Adrenal gland (tissue), 12 donors: ENCODE results near the gene TTC33. TPM values are rescaled to one million over a fixed set of nuclear protein-coding genes. Genes with fewer than 3 reads are reported as not detected.

ENCODE experiments used
- DNase-seq, 7 donors: peaks; one replicate each; pipeline ENCODE4 v3.0.0-alpha.2; 2019 to 2020
- H3K27ac ChIP-seq, 5 donors: fragments of 200-600 bp; sonication (generic) in 4 of 5; 1 replicate in 3 of 5; 2 replicates in 2 of 5; pipeline versions ENCODE4 v1.5.1 to v1.8.0; 2016 to 2020; ENCODE audit warnings: mild to moderate bottlenecking in 1 of 5
- H3K27me3 ChIP-seq: fragments of 200-600 bp; 2 replicates; pipeline ENCODE4 v1.8.0; 2021
- H3K36me3 ChIP-seq, 2 donors: fragments of 200-600 bp; replicated peaks in 1 of 2; 1 replicate in 1 of 2; 2 replicates in 1 of 2; pipeline versions ENCODE4 v1.5.1 to v1.8.0; 2018 to 2022
- H3K4me1 ChIP-seq, 2 donors: fragments of 200-600 bp; replicated peaks in 1 of 2; 1 replicate in 1 of 2; 2 replicates in 1 of 2; pipeline versions ENCODE4 v1.5.1 to v1.8.0; 2018 to 2021
- H3K4me3 ChIP-seq, 4 donors: fragments of 200-600 bp; sonication (generic) in 3 of 4; one replicate each; pipeline ENCODE4 v1.5.1; 2016 to 2018
- H3K9me3 ChIP-seq, 3 donors: fragments of 200-600 bp; sonication (generic) in 1 of 3; replicated peaks in 1 of 3; 1 replicate in 2 of 3; 2 replicates in 1 of 3; pipeline versions ENCODE4 v1.5.1 to v1.8.0; 2016 to 2021
- CTCF ChIP-seq, 6 experiments: fragments of 450-650 bp in 4 of 6; fragments of 200-600 bp in 2 of 6; sonication (generic) in 1 of 6; IDR thresholded peaks; 1 replicate in 5 of 6; 2 replicates in 1 of 6; pipeline versions ENCODE4 v1.5.1 to v1.8.0; 2016 to 2021; ENCODE audit warnings: antibody characterized with exemption in 6 of 6, mild to moderate bottlenecking in 2 of 6, moderate library complexity in 1 of 6
- POLR2A ChIP-seq, 2 donors: fragments of 450-650 bp; IDR thresholded peaks; one replicate each; pipeline ENCODE4 v1.6.1; 2017; ENCODE audit warnings: antibody characterized with exemption in 2 of 2, mild to moderate bottlenecking in 2 of 2, moderate library complexity in 1 of 2
- WGBS, 4 donors: extraction: QIAGEN DNeasy Blood & Tissue Kit in 2 of 4; methylation state at CpG; one replicate each; pipeline versions ENCODE4 v1.1.5 to v1.1.7; 2013 to 2017; 5-methylcytosine and 5-hydroxymethylcytosine counted together
- intact Hi-C, 2 donors: fragments of 100-400 bp; cut with DNase I; formaldehyde crosslinking; loops; one replicate each; pipeline versions ENCODE4 v1.14.1 to v1.15.0; 2022 to 2023
- polyA plus RNA-seq, 3 donors: library from polyadenylated mRNA; stranded (reverse); fragments of 200-250 nt in 2 of 3; fragments of 350-450 nt in 1 of 3; fragmentation: Illumina TruSeq in 1 of 3; extraction: RNeasy Lipid Tissue Mini Kit (QIAGEN cat#74804) in 1 of 3; gene quantifications; one replicate each; pipeline ENCODE4 v1.2.3, GENCODE V29; 2013 to 2014
- total RNA-seq, 9 donors: library from RNA; depleted of rRNA in 4 of 9; stranded (reverse); fragments of >200 nt in 4 of 9; fragments of 120-200 nt in 1 of 9; fragmentation: NEBNext Ultra II Directional in 1 of 9; extraction: Animal tissue kit (Norgen Biotek cat#: 25700) in 1 of 9; gene quantifications; one replicate each; pipeline versions ENCODE4 v1.1.0 to v1.2.4, GENCODE V29; 2013 to 2023
- donor health status: healthy with polysubstance abuse.
- donor health status: Bipolar disorder and iron deficiency.
- donor health status: DM: yes; HTN: yes; CAD: no.
- donor health status: DM: no; HTN: no; CAD: no.
- donor health status: DM: no; HTN: no; CAD: no.
- donor health status: DM: yes; HTN: yes; CAD: no.

The TTC33 gene
- total and polyA plus RNA-seq, 12 donors = 5.8 to 33.5 (median 15.3) TPM

- intact Hi-C loops = loop anchor here (5.0 to 10.0 kb wide), 4 partner anchors 739 to 1101 kb away; no protein-coding TSS in a partner anchor
- DNase-seq = no peak
- 66 to 89% (median 76%) methylated on average over 1 of the region's 1 CpG for WGBS, 4 donors
- no peaks in the 10 kb centered on the region for H3K27me3 ChIP-seq
- no peaks in the 10 kb centered on the region for H3K36me3 ChIP-seq
- H3K4me3 ChIP-seq = peak overlapping the region in 1 of 4 donors; percentile 20
- no peaks in the 10 kb centered on the region for H3K9me3 ChIP-seq
- H3K27ac ChIP-seq = peak overlapping the region in 1 of 5 donors; percentile 9
- TF ChIP-seq POLR2A (IDR thresholded peaks at IDR 0.05) = no peak
- peaks cover 0 to 18% of the 10 kb centered on the region in 2 donors for H3K4me1 ChIP-seq
Observed at GRCh38 chr5:40685976-40686486, 69.7 kb downstream of the TTC33 start.

- peaks cover 0 to 21% of the 10 kb centered on the region in 2 donors for H3K4me1 ChIP-seq
- no peak for TF ChIP-seq POLR2A (IDR thresholded peaks at IDR 0.05)
- TF ChIP-seq CTCF (IDR thresholded peaks at IDR 0.05) = no peak
- H3K27ac ChIP-seq = peak overlapping the region in 1 of 5 donors; percentile 19
- intact Hi-C loops = loop anchor here (5.0 to 10.0 kb wide), 4 partner anchors 738 to 1100 kb away; no protein-coding TSS in a partner anchor
- H3K4me3 ChIP-seq = peak overlapping the region in 2 of 4 donors; percentile 7 to 76
- H3K9me3 ChIP-seq = no peaks in the 10 kb centered on the region
- H3K27me3 ChIP-seq = no peaks in the 10 kb centered on the region
- H3K36me3 ChIP-seq = no peaks in the 10 kb centered on the region
- no peak for DNase-seq
Observed at GRCh38 chr5:40685193-40685592, 70.6 kb downstream of the TTC33 start.

- Histone ChIP-seq H3K4me3 (peak overlapping the region in 1 of 4 donors; percentile 76), H3K27me3 (no peaks in the 10 kb centered on the region), H3K36me3 (no peaks in the 10 kb centered on the region), H3K27ac (peak overlapping the region in 1 of 5 donors; percentile 87), H3K9me3 (no peaks in the 10 kb centered on the region), H3K4me1 (peaks cover 0 to 11% of the 10 kb centered on the region in 2 donors)
- WGBS, 4 donors = 26 to 46% (median 31%) methylated on average over 1 of the region's 1 CpG
- TF ChIP-seq CTCF (IDR thresholded peaks at IDR 0.05) (no peak), POLR2A (IDR thresholded peaks at IDR 0.05) (no peak)
- intact Hi-C loops = loop anchor here (10.0 kb wide), 2 partner anchors 739 to 1099 kb away; no protein-coding TSS in a partner anchor
- no peak for DNase-seq
Observed at GRCh38 chr5:40683305-40683704, 72.5 kb downstream of the TTC33 start.

DNA sequence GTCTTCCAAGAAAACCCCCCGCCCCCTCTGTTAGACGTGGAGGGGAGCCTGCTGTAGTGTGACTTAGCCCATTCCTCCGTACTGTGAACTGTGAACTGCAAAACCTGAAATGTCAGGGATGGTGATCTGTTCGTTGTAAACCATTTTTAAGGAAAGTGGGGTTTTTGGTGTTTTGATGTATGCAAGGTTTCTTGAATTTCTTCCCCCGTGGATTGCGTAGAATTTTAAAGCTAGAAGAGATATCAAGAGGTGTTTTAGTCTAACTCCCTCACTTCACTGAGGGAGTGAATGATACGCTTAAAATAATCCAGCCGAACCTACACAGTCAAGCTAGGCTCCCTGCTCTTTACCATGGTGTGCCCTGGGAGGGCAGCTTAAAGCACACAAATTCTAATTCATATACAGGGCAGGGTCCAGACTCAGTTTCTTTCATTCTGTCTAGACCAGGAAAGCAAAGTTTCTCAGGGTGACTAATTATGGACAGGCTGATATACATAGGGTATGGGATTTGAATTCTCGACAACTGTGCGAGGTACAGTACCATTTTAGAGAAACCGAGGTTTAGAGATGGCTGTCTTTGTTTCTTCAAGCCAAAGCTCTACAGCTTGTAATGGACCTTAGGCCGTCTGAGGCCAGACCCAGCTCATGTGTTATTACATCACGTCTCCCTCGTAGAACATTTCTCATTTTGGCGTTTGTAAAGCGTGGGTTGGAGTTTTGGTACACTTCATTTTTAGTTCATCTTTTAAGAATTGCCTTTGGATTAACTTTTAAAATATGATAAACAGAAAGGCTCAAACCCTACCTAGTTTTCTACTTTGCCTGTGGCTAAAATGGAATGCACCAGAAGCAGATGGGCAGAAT lies 73.4 kb downstream of the TTC33 start:
- Histone ChIP-seq H3K27ac (peak overlapping the region in 3 of 5 donors; percentile 44 to 90 (median 87)), H3K4me1 (peaks cover 0 to 7% of the 10 kb centered on the region in 2 donors), H3K9me3 (no peaks in the 10 kb centered on the region), H3K36me3 (no peaks in the 10 kb centered on the region), H3K27me3 (no peaks in the 10 kb centered on the region), H3K4me3 (peak overlapping the region in 2 of 4 donors; percentile 27 to 76)
- TF ChIP-seq POLR2A (IDR thresholded peaks at IDR 0.05) (no peak), CTCF (IDR thresholded peaks at IDR 0.05) (no peak)
- intact Hi-C loops = loop anchor here (10.0 kb wide), 2 partner anchors 738 to 1098 kb away; no protein-coding TSS in a partner anchor
- 49 to 62% (median 57%) methylated on average over 16 of the region's 16 CpGs for WGBS, 4 donors
- DNase-seq = peak in 1 of 7 donors; percentile 19
